Smooth muscle cell (in vitro differentiated cells): ENCODE results near the gene DES. TPM values are rescaled to one million over a fixed set of nuclear protein-coding genes. Genes with fewer than 3 reads are reported as not detected.

ENCODE experiments used
- DNase-seq: peaks from one replicate; lab custom pipeline; 2025; ENCODE audit not compliant: unreplicated experiment; lab: John Stamatoyannopoulos, UW
- H2AFZ ChIP-seq: fragments of 200-600 bp; sonication (generic); 2 replicates; pipeline ENCODE4 v1.6.0; 2016; ENCODE audit warnings: antibody characterized with exemption, low read depth, mild to moderate bottlenecking
- H3F3A ChIP-seq: fragments of 200-600 bp; sonication (generic); 2 replicates; pipeline ENCODE4 v1.6.0; 2017; ENCODE audit warnings: antibody characterized with exemption, low read depth
- H3K27ac ChIP-seq: fragments of 200-600 bp; sonication (generic); 2 replicates; pipeline ENCODE4 v1.5.1; 2016; ENCODE audit warnings: low read depth, mild to moderate bottlenecking
- H3K27me3 ChIP-seq: fragments of 200-600 bp; sonication (generic); 2 replicates; pipeline ENCODE4 v1.6.1; 2016; ENCODE audit warnings: low read depth, mild to moderate bottlenecking
- H3K36me3 ChIP-seq: fragments of 200-600 bp; sonication (generic); 2 replicates; pipeline ENCODE4 v1.5.1; 2016; ENCODE audit warnings: low read depth
- H3K4me1 ChIP-seq: fragments of 200-600 bp; sonication (generic); 2 replicates; pipeline ENCODE4 v1.5.1; 2016; ENCODE audit warnings: low read depth
- H3K4me2 ChIP-seq: fragments of 200-600 bp; sonication (generic); 2 replicates; pipeline ENCODE4 v1.6.0; 2016; ENCODE audit warnings: mild to moderate bottlenecking
- H3K4me3 ChIP-seq: fragments of 200-600 bp; sonication (generic); 2 replicates; pipeline ENCODE4 v1.5.1; 2016; ENCODE audit warnings: mild to moderate bottlenecking
- H3K79me2 ChIP-seq: fragments of 200-600 bp; sonication (generic); 2 replicates; pipeline ENCODE4 v1.6.0; 2016; ENCODE audit warnings: low read depth, mild to moderate bottlenecking
- H3K9ac ChIP-seq: fragments of 200-600 bp; sonication (generic); 2 replicates; pipeline ENCODE4 v1.6.0; 2016; ENCODE audit warnings: low read depth
- H3K9me3 ChIP-seq: fragments of 200-600 bp; sonication (generic); replicated peaks from 2 replicates; pipeline ENCODE4 v1.5.1; 2016; ENCODE audit warnings: low read depth
- H4K20me1 ChIP-seq: fragments of 200-600 bp; sonication (generic); 2 replicates; pipeline ENCODE4 v1.6.0; 2016; ENCODE audit warnings: low read depth
- CTCF ChIP-seq: fragments of 200-600 bp; sonication (generic); IDR thresholded peaks from 2 replicates; pipeline ENCODE4 v1.5.1; 2017; ENCODE audit warnings: borderline replicate concordance, mild to moderate bottlenecking, antibody characterized with exemption; ENCODE audit not compliant: insufficient read depth, poor library complexity, severe bottlenecking
- WGBS: methylation state at CpG from one replicate; pipeline ENCODE4 v1.1.7; 2016; ENCODE audit warnings: low lambda C conversion rate; 5-methylcytosine and 5-hydroxymethylcytosine counted together
- polyA plus RNA-seq: library from polyadenylated mRNA; unstranded; fragments of >200 nt; fragmentation: Nextera tagmentation; extraction: Ambion mirVana; gene quantifications from 2 replicates; pipeline ENCODE4 v1.2.1, GENCODE V29; 2016
- total RNA-seq: library from RNA; depleted of rRNA; stranded (reverse); fragments of >200 nt; gene quantifications from 2 replicates; pipeline ENCODE4 v1.2.3, GENCODE V29; 2014

The DES gene
- total and polyA plus RNA-seq, 2 experiments from 2014 or later: 103 to 109 TPM

GRCh38 chr2:219471476-219472371, 53.5 kb downstream of the DES start:
- no peak for DNase-seq
- Histone ChIP-seq H3K36me3 (no peaks in the 10 kb centered on the region), H3K27me3 (no peaks in the 10 kb centered on the region), H2AFZ (no peak overlapping the region), H3K9me3 (no peaks in the 10 kb centered on the region), H3K4me2 (no peak overlapping the region), H3K27ac (no peak overlapping the region), H3K9ac (no peak overlapping the region), H4K20me1 (no peaks in the 10 kb centered on the region), H3K79me2 (no peaks in the 10 kb centered on the region), H3K4me3 (no peak overlapping the region), H3K4me1 (no peaks in the 10 kb centered on the region), H3F3A (no peaks in the 10 kb centered on the region)
- TF ChIP-seq CTCF: no peak
- WGBS: 92% methylated on average over 22 of the region's 22 CpGs

GRCh38 chr2:219472629-219473187, 54.5 kb downstream of the DES start:
- Histone ChIP-seq H3K4me2 (no peak overlapping the region), H3F3A (no peaks in the 10 kb centered on the region), H3K4me1 (no peaks in the 10 kb centered on the region), H4K20me1 (no peaks in the 10 kb centered on the region), H3K27ac (no peak overlapping the region), H3K36me3 (no peaks in the 10 kb centered on the region), H3K9me3 (no peaks in the 10 kb centered on the region), H3K9ac (no peak overlapping the region), H3K4me3 (no peak overlapping the region), H3K27me3 (no peaks in the 10 kb centered on the region), H3K79me2 (no peaks in the 10 kb centered on the region), H2AFZ (no peak overlapping the region)
- WGBS: 81% methylated on average over 12 of the region's 12 CpGs
- no peak for DNase-seq
- no peak for TF ChIP-seq CTCF

DNA sequence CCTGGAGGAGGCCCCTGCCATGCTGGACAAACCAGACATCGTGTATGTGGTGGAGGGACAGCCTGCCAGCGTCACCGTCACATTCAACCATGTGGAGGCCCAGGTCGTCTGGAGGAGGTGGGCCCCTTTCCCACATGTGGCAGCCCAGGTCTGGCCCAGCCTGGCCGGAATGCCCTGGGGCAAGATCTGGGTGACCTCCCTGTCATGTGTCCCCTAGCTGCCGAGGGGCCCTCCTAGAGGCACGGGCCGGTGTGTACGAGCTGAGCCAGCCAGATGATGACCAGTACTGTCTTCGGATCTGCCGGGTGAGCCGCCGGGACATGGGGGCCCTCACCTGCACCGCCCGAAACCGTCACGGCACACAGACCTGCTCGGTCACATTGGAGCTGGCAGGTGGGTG, 55.3 kb downstream of the DES start:
- Histone ChIP-seq H3K9me3 (no peaks in the 10 kb centered on the region), H3K4me1 (no peaks in the 10 kb centered on the region), H3K4me3 (no peak overlapping the region), H3K27me3 (no peaks in the 10 kb centered on the region), H3K36me3 (no peaks in the 10 kb centered on the region), H2AFZ (no peak overlapping the region), H3F3A (no peaks in the 10 kb centered on the region), H3K79me2 (no peaks in the 10 kb centered on the region), H3K9ac (no peak overlapping the region), H3K27ac (no peak overlapping the region), H4K20me1 (no peaks in the 10 kb centered on the region), H3K4me2 (no peak overlapping the region)
- 95% methylated on average over 18 of the region's 18 CpGs for WGBS
- no peak for TF ChIP-seq CTCF
- DNase-seq: no peak
